B cell (primary cell): ENCODE measurements around the gene FASLG.

Experiments used
- CTCF ChIP-seq: fragments of 200-600 bp; IDR thresholded peaks from one replicate; pipeline ENCODE4 v1.8.0; 2022; ENCODE audit warnings: antibody characterized with exemption, mild to moderate bottlenecking
- EZH2 ChIP-seq: IDR thresholded peaks from 2 replicates; pipeline ENCODE4 v1.6.1; 2012; ENCODE audit warnings: borderline replicate concordance, low read depth, mild to moderate bottlenecking, moderate library complexity, low read length; ENCODE audit not compliant: insufficient read depth, poor library complexity, severe bottlenecking

GRCh38 chr1:172699111-172699510, 40.2 kb downstream of the FASLG start:
- TF ChIP-seq CTCF: no peak
- no peak for TF ChIP-seq EZH2
